ENCODE measurements around the gene FRK.
"Not testable (repeated sequence)": the region's sequence is repeated elsewhere in the genome, so short reads cannot be mapped to it uniquely, and the experiment has no call there.

GRCh38 chr6:115888687-115889470 is 171.8 kb downstream of the FRK start:
- not testable (repeated sequence) for TF ChIP-seq EZH2 (IDR thresholded peaks at IDR 0.05; ENCODE audit: borderline replicate concordance, low read length)
- TF ChIP-seq, protein P1, sequence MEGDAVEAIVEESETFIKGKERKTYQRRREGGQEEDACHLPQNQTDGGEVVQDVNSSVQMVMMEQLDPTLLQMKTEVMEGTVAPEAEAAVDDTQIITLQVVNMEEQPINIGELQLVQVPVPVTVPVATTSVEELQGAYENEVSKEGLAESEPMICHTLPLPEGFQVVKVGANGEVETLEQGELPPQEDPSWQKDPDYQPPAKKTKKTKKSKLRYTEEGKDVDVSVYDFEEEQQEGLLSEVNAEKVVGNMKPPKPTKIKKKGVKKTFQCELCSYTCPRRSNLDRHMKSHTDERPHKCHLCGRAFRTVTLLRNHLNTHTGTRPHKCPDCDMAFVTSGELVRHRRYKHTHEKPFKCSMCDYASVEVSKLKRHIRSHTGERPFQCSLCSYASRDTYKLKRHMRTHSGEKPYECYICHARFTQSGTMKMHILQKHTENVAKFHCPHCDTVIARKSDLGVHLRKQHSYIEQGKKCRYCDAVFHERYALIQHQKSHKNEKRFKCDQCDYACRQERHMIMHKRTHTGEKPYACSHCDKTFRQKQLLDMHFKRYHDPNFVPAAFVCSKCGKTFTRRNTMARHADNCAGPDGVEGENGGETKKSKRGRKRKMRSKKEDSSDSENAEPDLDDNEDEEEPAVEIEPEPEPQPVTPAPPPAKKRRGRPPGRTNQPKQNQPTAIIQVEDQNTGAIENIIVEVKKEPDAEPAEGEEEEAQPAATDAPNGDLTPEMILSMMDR (conservative IDR thresholded peaks at IDR 0.05 in 1 of 2, IDR thresholded peaks at IDR 0.05 in 1 of 2; ENCODE audit: extremely low read depth in 1 of 2, insufficient read depth in 1 of 2, low read depth in 1 of 2, low read length in 2 of 2) = not testable (repeated sequence)
